Neural progenitor cell (in vitro differentiated cells): ENCODE results near the gene NOB1. TPM values are rescaled to one million over a fixed set of nuclear protein-coding genes. Genes with fewer than 3 reads are reported as not detected.

Source experiments
- DNase-seq: peaks from one replicate; pipeline ENCODE4 v3.0.0-alpha.2; 2016; ENCODE audit warnings: low spot score
- H2AFZ ChIP-seq: fragments of 200-600 bp; sonication (generic); replicated peaks from 2 replicates; pipeline ENCODE4 v1.6.1; 2016; ENCODE audit warnings: antibody characterized with exemption
- H3F3A ChIP-seq: fragments of 200-600 bp; sonication (generic); 2 replicates; pipeline ENCODE4 v1.6.1; 2016; ENCODE audit warnings: antibody characterized with exemption, low read depth
- H3K27ac ChIP-seq: fragments of 200-600 bp; sonication (generic); 2 replicates; pipeline ENCODE4 v1.5.1; 2016; ENCODE audit warnings: mild to moderate bottlenecking
- H3K27me3 ChIP-seq: fragments of 200-600 bp; sonication (generic); 2 replicates; pipeline ENCODE4 v1.6.1; 2016; ENCODE audit warnings: mild to moderate bottlenecking, moderate library complexity
- H3K36me3 ChIP-seq: fragments of 200-600 bp; sonication (generic); 2 replicates; pipeline ENCODE4 v1.5.1; 2016
- H3K4me1 ChIP-seq: fragments of 200-600 bp; sonication (generic); 2 replicates; pipeline ENCODE4 v1.6.1; 2016; ENCODE audit warnings: mixed run types
- H3K4me2 ChIP-seq: fragments of 200-600 bp; sonication (generic); 2 replicates; pipeline ENCODE4 v1.6.1; 2016
- H3K4me3 ChIP-seq: fragments of 200-600 bp; sonication (generic); 2 replicates; pipeline ENCODE4 v1.5.1; 2016
- H3K79me2 ChIP-seq: fragments of 200-600 bp; sonication (generic); 2 replicates; pipeline ENCODE4 v1.6.1; 2016; ENCODE audit warnings: low read depth
- H3K9ac ChIP-seq: fragments of 200-600 bp; sonication (generic); 2 replicates; pipeline ENCODE4 v1.6.1; 2016
- H3K9me3 ChIP-seq: fragments of 200-600 bp; sonication (generic); 2 replicates; pipeline ENCODE4 v1.5.1; 2016; ENCODE audit warnings: low read depth
- H4K20me1 ChIP-seq: fragments of 200-600 bp; sonication (generic); 2 replicates; pipeline ENCODE4 v1.6.1; 2016; ENCODE audit warnings: low read depth
- H3K27ac Mint-ChIP-seq: 3 replicates; pipeline ENCODE4 v1.8.0; 2021; ENCODE audit warnings: mixed read lengths
- H3K27me3 Mint-ChIP-seq: 2 replicates; pipeline ENCODE4 v1.8.0; 2022; ENCODE audit warnings: low read depth, mild to moderate bottlenecking, inconsistent platforms, moderate library complexity, mixed read lengths; ENCODE audit not compliant: insufficient read depth
- H3K36me3 Mint-ChIP-seq: 3 replicates; pipeline ENCODE4 v1.8.0; 2021; ENCODE audit warnings: mixed read lengths
- H3K4me1 Mint-ChIP-seq: 3 replicates; pipeline ENCODE4 v1.8.0; 2021; ENCODE audit warnings: mixed read lengths
- H3K4me3 Mint-ChIP-seq: 3 replicates; pipeline ENCODE4 v1.8.0; 2021; ENCODE audit warnings: mild to moderate bottlenecking, moderate library complexity, mixed read lengths
- H3K9me3 Mint-ChIP-seq: 3 replicates; pipeline ENCODE4 v1.8.0; 2020; ENCODE audit warnings: mixed read lengths
- CTCF ChIP-seq: fragments of 200-600 bp; sonication (generic); IDR thresholded peaks from 2 replicates; pipeline ENCODE4 v1.5.1; 2017; ENCODE audit warnings: antibody characterized with exemption, mild to moderate bottlenecking
- EZH2 ChIP-seq: fragments of 200-600 bp; sonication (generic); IDR thresholded peaks from 2 replicates; pipeline ENCODE4 v1.6.1; 2017; ENCODE audit warnings: antibody characterized with exemption, mild to moderate bottlenecking, moderate library complexity
- EZH2phosphoT487 ChIP-seq: fragments of 200-600 bp; sonication (generic); IDR thresholded peaks from 2 replicates; pipeline ENCODE4 v1.6.1; 2017; ENCODE audit warnings: antibody characterized with exemption
- total RNA-seq: library from RNA; depleted of rRNA; stranded (reverse); fragments of >200 nt; gene quantifications from 2 replicates; pipeline ENCODE4 v1.2.3, GENCODE V29; 2015; ENCODE audit warnings: low replicate concordance

Gene NOB1
- total RNA-seq, 1 donor from 2014 or later: 30.3 TPM

GRCh38 chr16:69706256-69706974 is 48.3 kb downstream of the NOB1 start:
- no peaks in the 10 kb centered on the region for H3K27me3 Mint-ChIP-seq
- Histone ChIP-seq H3K27ac (no peak overlapping the region), H3F3A (peaks cover 15% of the 10 kb centered on the region), H3K4me1 (no peaks in the 10 kb centered on the region), H4K20me1 (no peaks in the 10 kb centered on the region), H3K9me3 (no peaks in the 10 kb centered on the region), H3K36me3 (no peaks in the 10 kb centered on the region), H3K9ac (no peak overlapping the region), H3K27me3 (no peaks in the 10 kb centered on the region), H3K4me3 (no peak overlapping the region), H3K4me2 (no peak overlapping the region), H2AFZ (no peak overlapping the region), H3K79me2 (no peaks in the 10 kb centered on the region)
- no peak overlapping the region for H3K27ac Mint-ChIP-seq
- H3K4me1 Mint-ChIP-seq: peaks cover 4% of the 10 kb centered on the region
- no peaks in the 10 kb centered on the region for H3K36me3 Mint-ChIP-seq
- H3K4me3 Mint-ChIP-seq: no peak overlapping the region
- no peak for DNase-seq
- no peak for TF ChIP-seq EZH2
- no peak for TF ChIP-seq CTCF
- TF ChIP-seq EZH2phosphoT487: no peak
- no peaks in the 10 kb centered on the region for H3K9me3 Mint-ChIP-seq

- Histone ChIP-seq H3K9ac (no peak overlapping the region), H3K4me1 (no peaks in the 10 kb centered on the region), H3K27ac (no peak overlapping the region), H3F3A (peaks cover 11% of the 10 kb centered on the region), H4K20me1 (no peaks in the 10 kb centered on the region), H3K4me3 (no peak overlapping the region), H3K27me3 (no peaks in the 10 kb centered on the region), H3K36me3 (no peaks in the 10 kb centered on the region), H3K9me3 (no peaks in the 10 kb centered on the region), H3K4me2 (no peak overlapping the region), H2AFZ (no peak overlapping the region), H3K79me2 (no peaks in the 10 kb centered on the region)
- TF ChIP-seq EZH2phosphoT487 (no peak), CTCF (no peak)
- H3K36me3 Mint-ChIP-seq: no peaks in the 10 kb centered on the region
- no peak overlapping the region for H3K4me3 Mint-ChIP-seq
- no peak overlapping the region for H3K27ac Mint-ChIP-seq
- no peak for DNase-seq
- no peaks in the 10 kb centered on the region for H3K27me3 Mint-ChIP-seq
- H3K4me1 Mint-ChIP-seq: no peaks in the 10 kb centered on the region
- no peaks in the 10 kb centered on the region for H3K9me3 Mint-ChIP-seq
These were observed 51.1 kb downstream of the NOB1 start for GRCh38 chr16:69703638-69704037.

GRCh38 chr16:69701866-69702265 is 52.9 kb downstream of the NOB1 start:
- H3K9me3 ChIP-seq: no peaks in the 10 kb centered on the region
- H3F3A ChIP-seq: peaks cover 10% of the 10 kb centered on the region
- no peak overlapping the region for H3K9ac ChIP-seq
- Mint-ChIP-seq H3K9me3 (no peaks in the 10 kb centered on the region), H3K36me3 (no peaks in the 10 kb centered on the region), H3K27ac (no peak overlapping the region), H3K4me1 (no peaks in the 10 kb centered on the region), H3K4me3 (no peak overlapping the region), H3K27me3 (no peaks in the 10 kb centered on the region)
- no peaks in the 10 kb centered on the region for H3K27me3 ChIP-seq
- no peak overlapping the region for H2AFZ ChIP-seq
- H3K36me3 ChIP-seq: no peaks in the 10 kb centered on the region
- no peaks in the 10 kb centered on the region for H3K79me2 ChIP-seq
- no peak overlapping the region for H3K4me3 ChIP-seq
- no peak for DNase-seq
- TF ChIP-seq EZH2phosphoT487 (no peak), CTCF (no peak)
- H3K4me1 ChIP-seq: peaks cover 8% of the 10 kb centered on the region
- H4K20me1 ChIP-seq: no peaks in the 10 kb centered on the region
- H3K4me2 ChIP-seq: no peak overlapping the region
- no peak overlapping the region for H3K27ac ChIP-seq
